ENCODE data around the gene POFUT2.

POFUT2 gene

DNA sequence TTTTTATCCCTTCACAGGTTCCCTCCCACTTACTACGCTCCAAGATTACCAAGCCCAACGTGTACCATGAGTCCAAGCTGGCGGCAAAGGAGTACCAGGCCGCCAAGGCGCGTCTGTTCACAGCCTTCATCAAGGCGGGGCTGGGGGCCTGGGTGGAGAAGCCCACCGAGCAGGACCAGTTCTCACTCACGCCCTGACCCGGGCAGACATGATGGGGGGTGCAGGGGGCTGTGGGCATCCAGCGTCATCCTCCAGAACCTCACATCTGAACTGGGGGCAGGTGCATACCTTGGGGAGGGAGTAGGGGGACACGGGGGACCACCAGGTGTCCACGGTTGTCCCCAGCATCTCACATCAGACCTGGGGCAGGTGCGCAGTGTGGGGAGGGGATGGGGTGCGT is 65.7 kb downstream of the POFUT2 start:
- no peak for DNase-seq (ENCODE audit: low read depth)

DNA sequence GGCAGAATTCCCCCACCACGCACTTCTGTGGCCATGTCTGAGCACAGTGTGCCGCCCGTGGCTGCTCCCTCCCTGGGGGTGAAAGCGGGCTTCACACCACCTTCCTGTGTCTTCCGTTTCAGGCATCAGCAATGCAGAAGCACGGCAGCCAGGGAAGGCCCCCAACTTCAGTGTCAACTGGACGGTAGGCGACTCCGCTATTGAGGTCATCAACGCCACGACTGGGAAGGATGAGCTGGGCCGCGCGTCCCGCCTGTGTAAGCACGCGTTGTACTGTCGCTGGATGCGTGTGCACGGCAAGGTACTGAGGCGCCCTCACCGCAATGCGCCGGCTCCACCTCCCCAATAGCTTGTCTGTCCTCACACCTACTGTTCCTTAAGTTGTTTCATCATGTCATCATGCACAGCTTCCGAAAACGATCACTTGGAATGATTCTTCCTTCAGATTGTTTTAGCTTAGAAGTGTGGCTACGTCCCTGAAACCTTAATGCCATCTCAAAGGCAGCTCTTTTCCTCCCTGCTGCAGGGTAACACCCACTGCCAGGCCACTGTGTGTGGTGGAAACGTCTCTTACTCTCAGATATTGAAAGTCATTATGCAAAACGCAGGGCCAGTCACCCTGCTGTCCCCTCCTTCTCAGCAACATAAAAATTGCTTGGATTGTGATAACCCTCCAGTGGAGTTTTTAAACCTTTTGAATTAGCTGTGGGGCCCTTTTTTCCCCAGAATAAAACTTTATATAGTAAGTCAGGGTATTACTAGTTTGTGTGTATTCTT is 66.8 kb downstream of the POFUT2 start:
- DNase-seq (ENCODE audit: low read depth): no peak

DNA sequence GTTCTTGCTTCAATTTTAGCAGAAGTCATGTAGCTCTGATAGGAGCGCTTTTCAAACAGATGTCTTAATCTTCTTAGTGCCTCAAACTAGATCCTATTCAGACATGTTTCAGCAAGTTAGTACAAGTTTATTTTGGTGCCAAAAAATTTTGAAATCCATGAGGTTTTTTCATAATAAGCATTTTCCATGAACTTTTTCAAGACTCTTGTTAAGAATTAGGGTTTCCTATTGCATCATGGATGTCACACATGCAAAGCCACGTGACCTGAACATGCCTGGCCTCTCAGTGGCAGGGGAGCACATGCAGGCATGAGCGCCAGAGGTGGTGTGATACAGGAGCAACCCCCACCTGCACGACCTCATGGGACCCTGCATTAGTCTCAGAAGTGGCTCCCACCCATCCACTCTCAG is 67.6 kb downstream of the POFUT2 start:
- DNase-seq (ENCODE audit: low read depth): no peak

DNA sequence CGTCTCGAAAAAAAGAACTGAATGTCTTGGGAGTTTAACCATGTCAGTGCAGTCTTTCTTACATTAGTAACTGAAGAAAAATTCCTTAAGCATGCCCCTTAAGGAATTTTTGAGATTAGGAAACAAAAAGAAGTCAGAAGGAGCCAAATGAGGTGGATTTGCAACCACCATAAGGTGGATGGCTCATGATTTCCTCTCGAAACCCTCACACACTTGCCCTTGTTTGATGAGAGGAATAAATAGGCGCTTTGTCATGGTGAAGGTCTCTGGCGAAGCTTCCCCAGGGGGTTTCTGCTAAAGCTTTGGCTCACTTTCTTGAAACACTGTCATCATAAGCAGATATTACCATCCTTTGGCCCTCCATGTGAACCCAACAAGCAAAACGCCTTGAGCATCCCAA is 68.2 kb downstream of the POFUT2 start:
- DNase-seq (ENCODE audit: low read depth): no peak

DNA sequence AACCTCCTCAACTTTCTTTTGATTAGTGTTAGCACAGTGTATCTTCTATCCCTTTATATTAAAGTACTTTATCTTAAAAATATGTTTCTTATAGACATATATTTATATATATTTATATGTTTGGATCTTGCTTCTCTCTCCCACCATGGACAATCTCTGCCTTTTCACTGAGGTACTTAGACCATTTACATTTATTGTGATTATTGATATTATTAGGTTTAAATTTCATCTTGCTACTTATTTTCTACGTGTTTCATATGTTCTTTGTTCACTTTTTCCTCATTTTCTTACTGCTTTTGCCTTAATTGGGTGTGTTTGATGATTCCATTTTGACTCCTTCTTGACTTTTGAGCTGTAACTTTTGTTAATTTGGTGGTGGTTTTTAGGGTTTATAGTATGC is 70.7 kb downstream of the POFUT2 start:
- DNase-seq (ENCODE audit: low read depth): no peak

DNA sequence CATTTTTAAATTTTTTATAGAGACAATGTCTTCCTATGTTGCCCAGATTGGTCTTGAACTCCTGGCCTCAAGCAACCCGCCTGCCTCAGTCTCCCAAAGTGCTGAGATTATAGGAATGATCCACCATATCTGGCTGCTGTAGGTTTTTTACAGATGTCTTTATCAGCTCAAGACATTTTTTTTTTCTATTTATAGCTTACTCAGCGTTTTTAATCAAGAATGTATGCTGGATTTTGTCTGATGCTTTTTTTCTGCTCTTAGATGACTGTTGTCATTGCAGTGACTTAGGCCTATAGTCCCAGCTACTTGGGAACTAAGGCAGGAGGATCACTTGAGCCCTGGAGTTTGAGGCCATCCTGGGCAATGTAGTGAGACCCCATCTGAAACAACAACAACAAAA is 72.5 kb downstream of the POFUT2 start:
- no peak for DNase-seq (ENCODE audit: low read depth)

Measured in activated T-cell treated with anti-CD3 and anti-CD28 coated beads for 48 hours (primary cell).